Right kidney (tissue), 1 donor: Measurements from ENCODE around the gene AP1G2.

Source experiments
- DNase-seq: peaks from one replicate; pipeline ENCODE4 v3.0.0-alpha.2; 2016

The AP1G2 gene

GRCh38 chr14:23513818-23514643 lies 53.6 kb downstream of the AP1G2 start:
- DNase-seq = no peak

- no peak for DNase-seq
Observed at GRCh38 chr14:23513005-23513817, 54.4 kb downstream of the AP1G2 start.

- DNase-seq = no peak
Observed at GRCh38 chr14:23512156-23512555, 55.4 kb downstream of the AP1G2 start.
